ENCODE results near the gene PTGES3. TPM values are rescaled to one million over a fixed set of nuclear protein-coding genes. Genes with fewer than 3 reads are reported as not detected.

The PTGES3 gene
- total and polyA plus RNA-seq, 4 donors, result 65.0 to 94.1 (median 81.3) TPM

DNA sequence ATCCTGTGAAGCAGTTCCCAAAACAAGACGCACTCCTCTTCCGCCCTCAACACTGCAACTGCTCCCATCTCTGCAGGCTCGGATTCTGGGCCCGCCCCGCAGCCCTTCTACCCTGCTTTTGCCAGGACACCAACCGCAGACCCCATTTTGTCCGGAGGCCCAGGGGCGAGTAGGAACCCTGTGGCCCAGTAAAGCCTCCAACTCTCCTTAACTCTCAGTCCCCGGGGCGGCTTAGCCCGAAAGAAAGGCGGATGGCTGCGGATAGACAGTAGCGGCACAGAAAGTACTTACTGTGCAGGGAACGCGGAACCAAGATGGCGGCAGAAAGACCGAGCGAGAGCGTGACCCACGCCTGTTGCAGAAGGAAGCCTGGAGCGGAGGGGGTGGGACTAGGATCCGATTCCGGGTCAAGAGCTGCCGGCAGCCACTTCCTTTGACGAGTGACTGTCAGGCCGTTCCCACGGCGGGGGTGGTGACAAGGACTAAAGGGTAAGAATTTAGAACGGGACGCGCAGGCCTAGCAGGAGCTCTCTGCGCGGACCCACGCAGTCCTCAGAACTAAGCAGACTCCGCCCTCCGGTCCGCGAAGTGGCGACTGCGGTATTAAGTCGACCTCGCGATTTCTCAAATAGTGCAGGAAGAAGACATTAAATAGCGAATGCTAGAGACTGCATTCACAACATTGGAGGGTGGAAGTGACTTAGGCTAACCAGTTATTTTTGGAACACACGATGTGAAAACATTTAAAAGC is 37.1 kb upstream of the PTGES3 start, which contains the start of gene NACA (continued):
- peak; percentile 16 for TF ChIP-seq FOXA2 (IDR thresholded peaks at IDR 0.05)
- TF ChIP-seq, protein P1, sequence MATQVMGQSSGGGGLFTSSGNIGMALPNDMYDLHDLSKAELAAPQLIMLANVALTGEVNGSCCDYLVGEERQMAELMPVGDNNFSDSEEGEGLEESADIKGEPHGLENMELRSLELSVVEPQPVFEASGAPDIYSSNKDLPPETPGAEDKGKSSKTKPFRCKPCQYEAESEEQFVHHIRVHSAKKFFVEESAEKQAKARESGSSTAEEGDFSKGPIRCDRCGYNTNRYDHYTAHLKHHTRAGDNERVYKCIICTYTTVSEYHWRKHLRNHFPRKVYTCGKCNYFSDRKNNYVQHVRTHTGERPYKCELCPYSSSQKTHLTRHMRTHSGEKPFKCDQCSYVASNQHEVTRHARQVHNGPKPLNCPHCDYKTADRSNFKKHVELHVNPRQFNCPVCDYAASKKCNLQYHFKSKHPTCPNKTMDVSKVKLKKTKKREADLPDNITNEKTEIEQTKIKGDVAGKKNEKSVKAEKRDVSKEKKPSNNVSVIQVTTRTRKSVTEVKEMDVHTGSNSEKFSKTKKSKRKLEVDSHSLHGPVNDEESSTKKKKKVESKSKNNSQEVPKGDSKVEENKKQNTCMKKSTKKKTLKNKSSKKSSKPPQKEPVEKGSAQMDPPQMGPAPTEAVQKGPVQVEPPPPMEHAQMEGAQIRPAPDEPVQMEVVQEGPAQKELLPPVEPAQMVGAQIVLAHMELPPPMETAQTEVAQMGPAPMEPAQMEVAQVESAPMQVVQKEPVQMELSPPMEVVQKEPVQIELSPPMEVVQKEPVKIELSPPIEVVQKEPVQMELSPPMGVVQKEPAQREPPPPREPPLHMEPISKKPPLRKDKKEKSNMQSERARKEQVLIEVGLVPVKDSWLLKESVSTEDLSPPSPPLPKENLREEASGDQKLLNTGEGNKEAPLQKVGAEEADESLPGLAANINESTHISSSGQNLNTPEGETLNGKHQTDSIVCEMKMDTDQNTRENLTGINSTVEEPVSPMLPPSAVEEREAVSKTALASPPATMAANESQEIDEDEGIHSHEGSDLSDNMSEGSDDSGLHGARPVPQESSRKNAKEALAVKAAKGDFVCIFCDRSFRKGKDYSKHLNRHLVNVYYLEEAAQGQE (IDR thresholded peaks at IDR 0.05), result peak; percentile 95
- TF ChIP-seq NR2F2 (IDR thresholded peaks at IDR 0.05), result peak; percentile 77
- TF ChIP-seq RAD21 (IDR thresholded peaks at IDR 0.05), result peak in 1 of 2 donors; percentile 59

DNA sequence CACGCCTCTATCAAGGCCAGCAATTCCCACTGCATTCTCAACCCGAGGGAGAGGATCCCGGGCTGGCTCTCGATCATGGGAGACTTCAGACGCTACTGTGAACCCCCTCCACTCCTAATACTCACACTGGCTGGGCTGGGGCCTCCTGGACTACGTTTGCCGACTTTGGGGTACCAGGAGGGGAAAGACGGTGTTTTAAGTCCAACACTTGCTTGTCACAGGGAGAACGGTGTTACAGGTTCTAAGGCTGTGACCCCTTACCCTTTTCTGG is 36.6 kb upstream of the PTGES3 start:
- Histone ChIP-seq H3K9ac (ENCODE audit: low read depth in 1 of 2, low read length in 2 of 2) (peak overlapping the region; percentile 96 to 98), H3K4me3 (ENCODE audit: low read depth in 1 of 3, low read length in 3 of 3) (peak overlapping the region; percentile 68 to 93 (median 84)), H3K9me3 (ENCODE audit: control insufficient read depth in 4 of 4, low read length in 3 of 4) (no peaks in the 10 kb centered on the region), H3K36me3 (ENCODE audit: control insufficient read depth in 4 of 4, insufficient read depth in 3 of 4, low read depth in 1 of 4, low read length in 3 of 4) (peaks cover 2 to 15% (median 7%) of the 10 kb centered on the region in 4 donors), H3K27ac (ENCODE audit: low read depth in 1 of 2, low read length in 2 of 2) (peak overlapping the region; percentile 89 to 92), H3K27me3 (ENCODE audit: control insufficient read depth in 4 of 4, insufficient read depth in 4 of 4, low read length in 3 of 4) (no peaks in the 10 kb centered on the region), H3K4me1 (ENCODE audit: control insufficient read depth in 4 of 4, insufficient read depth in 4 of 4, low read length in 3 of 4) (peaks cover 9 to 37% (median 30%) of the 10 kb centered on the region in 4 donors)
- under 1% methylated on average over 9 of the region's 9 CpGs for WGBS
- TF ChIP-seq YY1 (IDR thresholded peaks at IDR 0.05) (no peak), FOXA1 (IDR thresholded peaks at IDR 0.05) (no peak), FOXA2 (IDR thresholded peaks at IDR 0.05) (no peak), TAF1 (conservative IDR thresholded peaks at IDR 0.05) (no peak)
- TF ChIP-seq, protein P2, sequence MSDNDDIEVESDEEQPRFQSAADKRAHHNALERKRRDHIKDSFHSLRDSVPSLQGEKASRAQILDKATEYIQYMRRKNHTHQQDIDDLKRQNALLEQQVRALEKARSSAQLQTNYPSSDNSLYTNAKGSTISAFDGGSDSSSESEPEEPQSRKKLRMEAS (IDR thresholded peaks at IDR 0.05), result no peak
- DNase-seq (ENCODE audit: low spot score), result no peak

DNA sequence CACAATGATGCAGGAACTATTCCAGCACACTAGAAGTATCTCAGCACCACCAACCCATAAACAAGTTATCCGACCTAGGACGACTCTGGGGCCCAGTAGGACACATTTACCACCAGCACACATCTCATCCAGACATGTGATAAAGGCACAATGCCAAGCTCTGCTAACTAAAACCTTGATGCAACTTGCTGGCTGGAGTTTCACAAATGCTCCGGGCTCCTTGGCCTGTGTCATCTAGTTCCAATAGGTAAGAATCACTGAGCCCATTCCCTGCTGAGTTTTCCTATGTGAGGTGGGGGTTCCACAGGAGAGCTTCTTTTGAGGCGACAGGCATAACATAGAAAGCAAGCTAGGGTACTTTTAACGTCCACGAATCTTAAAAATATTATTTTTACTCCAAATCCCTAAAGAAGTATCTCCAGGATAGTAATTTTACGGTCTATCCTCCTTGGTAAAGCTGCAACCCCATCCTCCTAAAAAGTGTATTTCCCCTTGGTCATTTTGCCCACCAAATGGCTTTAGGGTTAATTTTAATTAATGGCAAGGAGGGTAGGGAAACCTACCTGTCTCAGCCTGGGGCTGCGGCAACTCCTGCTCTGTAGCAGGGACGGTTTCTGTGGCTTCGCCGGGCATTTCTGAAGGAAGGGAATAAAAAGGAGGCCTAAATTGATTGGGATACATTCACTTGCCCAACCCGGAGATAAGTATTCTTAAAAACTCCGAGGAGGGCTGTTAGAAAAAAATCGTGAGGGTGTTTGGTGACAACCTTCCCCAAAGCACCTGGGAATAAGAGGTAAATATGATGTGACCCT is 36.0 kb upstream of the PTGES3 start:
- DNase-seq (ENCODE audit: low spot score), result peak; percentile 50
- peaks cover 9 to 43% (median 31%) of the 10 kb centered on the region in 4 donors for H3K4me1 ChIP-seq (ENCODE audit: control insufficient read depth in 4 of 4, insufficient read depth in 4 of 4, low read length in 3 of 4)
- H3K27ac ChIP-seq (ENCODE audit: low read depth in 1 of 2, low read length in 2 of 2), result peak overlapping the region; percentile 89 to 92
- peaks cover 4 to 19% (median 9%) of the 10 kb centered on the region in 4 donors for H3K36me3 ChIP-seq (ENCODE audit: control insufficient read depth in 4 of 4, insufficient read depth in 3 of 4, low read depth in 1 of 4, low read length in 3 of 4)
- no peaks in the 10 kb centered on the region for H3K9me3 ChIP-seq (ENCODE audit: control insufficient read depth in 4 of 4, low read length in 3 of 4)
- H3K4me3 ChIP-seq (ENCODE audit: low read depth in 1 of 3, low read length in 3 of 3), result peak overlapping the region; percentile 68 to 93 (median 84)
- H3K27me3 ChIP-seq (ENCODE audit: control insufficient read depth in 4 of 4, insufficient read depth in 4 of 4, low read length in 3 of 4), result no peaks in the 10 kb centered on the region
- 1% methylated on average over 14 of the region's 14 CpGs for WGBS
- H3K9ac ChIP-seq (ENCODE audit: low read depth in 1 of 2, low read length in 2 of 2), result peak overlapping the region; percentile 96 to 98
- TF ChIP-seq GABPA (IDR thresholded peaks at IDR 0.05 in 1 of 2, conservative IDR thresholded peaks at IDR 0.05 in 1 of 2) (peak in 1 of 2 donors; percentile 4), HNF4A (conservative IDR thresholded peaks at IDR 0.05) (peak; percentile 27 to 52), RAD21 (IDR thresholded peaks at IDR 0.05) (peak in 1 of 2 donors; percentile 47), SP1 (IDR thresholded peaks at IDR 0.05) (no peak), ATF3 (IDR thresholded peaks at IDR 0.05) (peak; percentile 28), RXRA (IDR thresholded peaks at IDR 0.05) (no peak), TAF1 (conservative IDR thresholded peaks at IDR 0.05) (peak; percentile 77)
- TF ChIP-seq, protein P1 (IDR thresholded peaks at IDR 0.05), result peak; percentile 59

Data from liver (tissue), 9 donors.